Activated naive CD4-positive, alpha-beta T cell treated with anti-CD3 and anti-CD28 coated beads, Interleukin-2, amount 10 ng/mL, durations not matched to agents 5 hours and 36 hours (primary cell): ENCODE results near the gene MYOG. TPM values are rescaled to one million over a fixed set of nuclear protein-coding genes. Genes with fewer than 3 reads are reported as not detected.

ENCODE experiments used
- total RNA-seq, 2 experiments: library from RNA; stranded (reverse); gene quantifications; one replicate each; pipeline ENCODE4 v1.2.3, GENCODE V29; 2021

MYOG gene
- not detected for total RNA-seq

DNA sequence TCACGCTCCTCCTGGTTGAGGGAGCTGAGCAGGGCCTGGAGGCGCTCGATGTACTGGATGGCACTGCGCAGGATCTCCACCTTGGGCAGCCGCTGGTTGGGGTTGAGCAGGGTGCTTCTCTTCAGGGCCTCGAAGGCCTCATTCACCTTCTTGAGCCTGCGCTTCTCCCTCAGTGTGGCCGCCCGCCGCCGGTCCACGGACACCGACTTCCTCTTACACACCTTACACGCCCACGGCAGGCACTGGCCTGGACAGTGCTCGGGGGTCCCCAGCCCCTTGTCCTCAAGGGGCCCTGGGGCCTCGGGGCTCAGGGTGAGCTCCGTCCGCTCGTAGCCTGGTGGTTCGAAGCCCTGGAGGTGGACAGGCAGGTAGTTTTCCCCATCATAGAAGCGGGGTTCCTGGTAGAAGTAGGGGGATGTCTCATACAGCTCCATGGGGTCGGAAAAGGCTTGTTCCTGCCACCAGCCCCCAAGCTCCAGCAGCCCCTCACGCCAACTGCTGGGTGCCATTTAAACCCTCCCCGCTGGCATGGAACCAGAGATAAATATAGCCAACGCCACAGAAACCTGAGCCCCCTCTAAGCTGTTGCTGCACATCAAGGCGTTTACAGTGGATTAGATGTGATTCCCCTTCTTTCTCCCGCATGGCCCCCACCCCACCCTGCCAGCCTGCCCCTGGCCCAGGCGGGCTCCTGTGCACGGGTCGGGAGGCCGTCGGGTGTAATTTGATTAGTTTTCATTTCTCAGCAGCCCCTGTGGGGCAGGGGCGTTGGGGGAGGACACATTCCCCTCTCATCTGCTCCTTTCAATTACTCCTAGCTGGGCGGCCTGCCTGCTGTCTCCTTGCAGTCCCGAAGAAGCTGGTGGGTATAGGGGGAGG is at the start of gene MYOG:
Gene MYOG, minus strand, starts transcription at position 485 of the 879 bp plus-strand sequence. Its CDS starts 51 bp downstream, at position 434.

DNA sequence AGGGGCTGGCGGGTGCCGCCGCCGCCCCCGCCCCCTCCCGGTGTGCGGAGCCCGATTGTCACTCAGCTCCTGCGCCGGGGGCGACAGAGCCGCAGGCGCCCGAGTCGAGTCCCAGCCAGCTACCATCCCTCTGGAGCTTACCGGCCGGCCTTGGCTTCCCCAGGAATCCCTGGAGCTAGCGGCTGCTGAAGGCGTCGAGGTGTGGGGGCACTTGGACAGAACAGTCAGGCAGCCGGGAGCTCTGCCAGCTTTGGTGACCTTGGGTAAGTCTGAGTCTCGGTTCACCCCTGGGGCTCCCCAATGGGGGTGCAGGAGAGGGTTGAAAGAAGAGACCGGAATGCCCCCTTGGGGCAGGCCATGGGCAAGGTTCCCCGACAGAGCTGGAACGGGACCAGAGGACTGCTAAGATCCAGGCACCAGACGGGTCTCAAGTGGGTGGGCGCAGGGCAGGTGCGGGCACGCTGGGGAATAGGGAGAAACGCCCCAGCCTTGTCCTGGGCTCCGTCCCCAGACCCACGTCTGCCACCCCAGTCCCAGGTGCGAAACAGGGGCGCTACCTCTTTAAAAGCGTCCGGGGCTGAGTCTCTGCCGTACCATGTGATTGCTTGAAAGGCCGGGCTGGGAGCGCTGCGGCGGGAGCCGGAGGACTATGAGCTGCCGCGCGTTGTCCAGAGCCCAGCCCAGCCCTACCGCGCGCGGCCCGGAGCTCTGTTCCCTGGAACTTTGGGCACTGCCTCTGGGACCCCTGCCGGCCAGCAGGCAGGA is 42.0 kb upstream of the MYOG start, which contains the start of gene ADORA1:
Gene ADORA1, plus strand, starts transcription at position 61 of the 765 bp plus-strand sequence. CDS start 1,116 bp downstream, outside the sequence.

Other genes starting within 250 kb of the MYOG start
- 10 to 100 TPM; 13.7 to 14.5 TPM for gene RABIF, start 196.9 kb downstream of the MYOG start, total RNA-seq
- gene KLHL12, start 158.8 kb downstream of the MYOG start, total RNA-seq = 10 to 100 TPM; 22.6 to 26.2 TPM
- gene ADIPOR1, start 127.7 kb downstream of the MYOG start, total RNA-seq = 10 to 100 TPM; 50.6 to 57.0 TPM
- 10 to 100 TPM; 22.8 to 23.6 TPM for gene CYB5R1, start 118.8 kb downstream of the MYOG start, total RNA-seq
- gene TMEM183A, start 78.6 kb downstream of the MYOG start, total RNA-seq = 10 to 100 TPM; 62.5 to 68.8 TPM
- gene PPFIA4, start 59.5 kb downstream of the MYOG start, total RNA-seq = 10 to 100 TPM; 45.8 to 46.9 TPM
- gene ADORA1, start 41.7 kb upstream of the MYOG start, total RNA-seq = not detected
- gene MYBPH, start 89.8 kb upstream of the MYOG start, total RNA-seq = not detected
- gene CHI3L1, start 100.7 kb upstream of the MYOG start, total RNA-seq = not detected
- under 1 TPM; 0.19 to 0.81 TPM for gene CHIT1, start 143.7 kb upstream of the MYOG start, total RNA-seq
- 100 to 1,000 TPM; 102 to 105 TPM for gene BTG2, start 219.5 kb upstream of the MYOG start, total RNA-seq